ENCODE results near the gene CTTNBP2NL. TPM values are rescaled to one million over a fixed set of nuclear protein-coding genes. Genes with fewer than 3 reads are reported as not detected.

Gene CTTNBP2NL
- total and polyA plus RNA-seq, 2 experiments from 2014 or later: 18.5 to 31.0 TPM

GRCh38 chr1:112506731-112507130, 110.7 kb downstream of the CTTNBP2NL start:
- DNase-seq (ENCODE audit: low spot score) (no peak), ATAC-seq (no peak)
- TF ChIP-seq ZNF114 (CRISPR knock-in tag; IDR thresholded peaks at IDR 0.05) (no peak), JUNB (IDR thresholded peaks at IDR 0.05; ENCODE audit: unreplicated experiment) (no peak), STAT1 (IDR thresholded peaks at IDR 0.05; ENCODE audit: unreplicated experiment) (no peak), POLR2AphosphoS5 (IDR thresholded peaks at IDR 0.05; ENCODE audit: low read depth) (no peak), ZNF331 (CRISPR knock-in tag; IDR thresholded peaks at IDR 0.05; ENCODE audit: low read depth) (no peak), ETS1 (IDR thresholded peaks at IDR 0.05) (no peak), REST (IDR thresholded peaks at IDR 0.05; ENCODE audit: unreplicated experiment) (no peak), EZH2phosphoT487 (IDR thresholded peaks at IDR 0.05; ENCODE audit: unreplicated experiment) (no peak), CREB1 (CRISPR knock-in tag; IDR thresholded peaks at IDR 0.05; ENCODE audit: low read depth) (no peak), ZNF462 (CRISPR knock-in tag; IDR thresholded peaks at IDR 0.05) (no peak), NANOG (IDR thresholded peaks at IDR 0.05; ENCODE audit: borderline replicate concordance) (no peak), EZH2 (IDR thresholded peaks at IDR 0.05; ENCODE audit: low read depth, unreplicated experiment) (no peak), CTCF (conservative IDR thresholded peaks at IDR 0.05; ENCODE audit: low read depth in 2 of 2) (no peak)
- Mint-ChIP-seq H3K27me3 (ENCODE audit: insufficient read depth, low read depth, poor library complexity) (peaks cover 75% of the 10 kb centered on the region), H3K4me3 (no peak overlapping the region), H3K36me3 (ENCODE audit: low read depth) (no peaks in the 10 kb centered on the region; the same call in 2 of the 3 replicates), H3K9me3 (no peaks in the 10 kb centered on the region; the same call in 1 of the 3 replicates), H3K27ac (no peak overlapping the region), H3K4me1 (peaks cover 53% of the 10 kb centered on the region)
- Histone ChIP-seq H3K27me3 (ENCODE audit: insufficient read depth) (peaks cover 99% of the 10 kb centered on the region), H3K36me3 (ENCODE audit: insufficient read depth) (no peaks in the 10 kb centered on the region), H3K9me2 (ENCODE audit: insufficient read depth) (no peaks in the 10 kb centered on the region), H3K4me3 (peak overlapping the region; percentile 92; the same call in 1 of the 2 replicates), H3K79me2 (replicated peaks; ENCODE audit: insufficient read depth) (no peaks in the 10 kb centered on the region), H3K27ac (ENCODE audit: low read depth) (no peak overlapping the region), H3K4me1 (ENCODE audit: insufficient read depth) (peaks cover 46% of the 10 kb centered on the region), H2AFZ (no peak overlapping the region), H4K20me1 (replicated peaks; ENCODE audit: insufficient read depth) (peaks cover 8% of the 10 kb centered on the region), H3F3A (replicated peaks; ENCODE audit: low read depth) (peaks cover 7% of the 10 kb centered on the region; the same call in 1 of the 2 replicates), H3K4me2 (peak overlapping the region; percentile 99; the same call in 1 of the 2 replicates)
